Cardiac muscle cell (in vitro differentiated cells and primary cell): Measurements from ENCODE around the gene XRCC5. TPM values are rescaled to one million over a fixed set of nuclear protein-coding genes. Genes with fewer than 3 reads are reported as not detected.
"Not testable (repeated sequence)": the region's sequence is repeated elsewhere in the genome, so short reads cannot be mapped to it uniquely, and the experiment has no call there.

ENCODE experiments used
- DNase-seq, 2 donors: peaks; one replicate each; pipeline versions ENCODE4 v3.0.0 to v3.0.0-alpha.2; 2010 to 2017; ENCODE audit warnings: low read depth in 1 of 2, low spot score in 1 of 2
- H3K27ac ChIP-seq: fragments of 200-600 bp; sonication (generic); 2 replicates; pipeline ENCODE4 v1.5.1; 2016
- H3K27me3 ChIP-seq: fragments of 200-600 bp; sonication (generic); 2 replicates; pipeline ENCODE4 v1.6.0; 2016; ENCODE audit warnings: control low read depth
- H3K36me3 ChIP-seq: fragments of 200-600 bp; sonication (generic); 2 replicates; pipeline ENCODE4 v1.5.1; 2016; ENCODE audit warnings: control low read depth
- H3K4me1 ChIP-seq: fragments of 200-600 bp; sonication (generic); 2 replicates; pipeline ENCODE4 v1.8.1; 2017; ENCODE audit warnings: low read depth, mild to moderate bottlenecking, mixed run types
- H3K4me3 ChIP-seq: fragments of 200-600 bp; sonication (generic); 2 replicates; pipeline ENCODE4 v1.5.1; 2016; ENCODE audit warnings: mild to moderate bottlenecking
- H3K9me3 ChIP-seq: fragments of 200-600 bp; sonication (generic); 2 replicates; pipeline ENCODE4 v1.5.1; 2017; ENCODE audit warnings: low read depth, mild to moderate bottlenecking, control low read depth
- polyA plus RNA-seq: library from polyadenylated mRNA; unstranded; fragments of >200 nt; fragmentation: Nextera tagmentation; extraction: Ambion mirVana; gene quantifications from 2 replicates; pipeline ENCODE4 v1.2.1, GENCODE V29; 2016
- total RNA-seq: library from RNA; depleted of rRNA; stranded (reverse); fragments of >200 nt; gene quantifications from 2 replicates; pipeline ENCODE4 v1.2.3, GENCODE V29; 2016
- TF ChIP-seq, protein P1 (sequence below): IDR thresholded peaks from 2 replicates; pipeline ENCODE4 v1.5.1; 2012; ENCODE audit warnings: low read depth, mild to moderate bottlenecking, low read length

Gene XRCC5
- total and polyA plus RNA-seq, 2 experiments from 2014 or later, result 150 to 241 TPM

- H3K4me3 ChIP-seq, result no peak overlapping the region
- H3K4me1 ChIP-seq, result no peaks in the 10 kb centered on the region
- H3K27me3 ChIP-seq, result no peaks in the 10 kb centered on the region
- no peak for DNase-seq
- no peaks in the 10 kb centered on the region for H3K9me3 ChIP-seq
- H3K27ac ChIP-seq, result no peak overlapping the region
- TF ChIP-seq, protein P1, sequence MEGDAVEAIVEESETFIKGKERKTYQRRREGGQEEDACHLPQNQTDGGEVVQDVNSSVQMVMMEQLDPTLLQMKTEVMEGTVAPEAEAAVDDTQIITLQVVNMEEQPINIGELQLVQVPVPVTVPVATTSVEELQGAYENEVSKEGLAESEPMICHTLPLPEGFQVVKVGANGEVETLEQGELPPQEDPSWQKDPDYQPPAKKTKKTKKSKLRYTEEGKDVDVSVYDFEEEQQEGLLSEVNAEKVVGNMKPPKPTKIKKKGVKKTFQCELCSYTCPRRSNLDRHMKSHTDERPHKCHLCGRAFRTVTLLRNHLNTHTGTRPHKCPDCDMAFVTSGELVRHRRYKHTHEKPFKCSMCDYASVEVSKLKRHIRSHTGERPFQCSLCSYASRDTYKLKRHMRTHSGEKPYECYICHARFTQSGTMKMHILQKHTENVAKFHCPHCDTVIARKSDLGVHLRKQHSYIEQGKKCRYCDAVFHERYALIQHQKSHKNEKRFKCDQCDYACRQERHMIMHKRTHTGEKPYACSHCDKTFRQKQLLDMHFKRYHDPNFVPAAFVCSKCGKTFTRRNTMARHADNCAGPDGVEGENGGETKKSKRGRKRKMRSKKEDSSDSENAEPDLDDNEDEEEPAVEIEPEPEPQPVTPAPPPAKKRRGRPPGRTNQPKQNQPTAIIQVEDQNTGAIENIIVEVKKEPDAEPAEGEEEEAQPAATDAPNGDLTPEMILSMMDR, result no peak
- peaks cover 70% of the 10 kb centered on the region for H3K36me3 ChIP-seq
Observed at GRCh38 chr2:216131175-216131926, 22.2 kb downstream of the XRCC5 start.

GRCh38 chr2:216132585-216132984 lies 23.4 kb downstream of the XRCC5 start:
- no peak overlapping the region for H3K4me3 ChIP-seq
- H3K9me3 ChIP-seq, result no peaks in the 10 kb centered on the region
- peaks cover 72% of the 10 kb centered on the region for H3K36me3 ChIP-seq
- no peaks in the 10 kb centered on the region for H3K4me1 ChIP-seq
- no peak for DNase-seq
- TF ChIP-seq, protein P1, result no peak
- H3K27ac ChIP-seq, result no peak overlapping the region
- H3K27me3 ChIP-seq, result no peaks in the 10 kb centered on the region

DNA sequence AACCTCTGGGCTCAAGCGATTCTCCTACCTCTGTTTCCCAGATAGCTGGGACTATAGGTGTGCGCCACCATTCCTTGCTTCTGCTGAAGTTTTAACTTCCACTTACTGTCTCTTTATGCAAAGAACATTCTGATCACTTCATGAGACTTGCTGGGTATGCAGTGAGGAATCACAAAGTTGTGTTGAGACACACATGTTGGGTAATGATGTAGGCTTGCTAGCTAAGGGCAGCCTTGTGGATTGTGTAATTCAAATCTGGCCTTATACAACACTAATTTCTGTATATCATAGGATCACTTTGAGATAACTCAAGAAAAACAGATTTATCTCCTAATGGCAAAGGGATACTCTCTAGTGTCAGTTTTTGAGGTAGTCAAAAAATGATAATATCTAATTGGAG lies 24.2 kb downstream of the XRCC5 start:
- H3K9me3 ChIP-seq, result no peaks in the 10 kb centered on the region
- peak in 1 of 2 donors; percentile 49 for DNase-seq
- no peaks in the 10 kb centered on the region for H3K27me3 ChIP-seq
- peaks cover 72% of the 10 kb centered on the region for H3K36me3 ChIP-seq
- no peak overlapping the region for H3K4me3 ChIP-seq
- H3K27ac ChIP-seq, result no peak overlapping the region
- TF ChIP-seq, protein P1, result no peak
- no peaks in the 10 kb centered on the region for H3K4me1 ChIP-seq

DNA sequence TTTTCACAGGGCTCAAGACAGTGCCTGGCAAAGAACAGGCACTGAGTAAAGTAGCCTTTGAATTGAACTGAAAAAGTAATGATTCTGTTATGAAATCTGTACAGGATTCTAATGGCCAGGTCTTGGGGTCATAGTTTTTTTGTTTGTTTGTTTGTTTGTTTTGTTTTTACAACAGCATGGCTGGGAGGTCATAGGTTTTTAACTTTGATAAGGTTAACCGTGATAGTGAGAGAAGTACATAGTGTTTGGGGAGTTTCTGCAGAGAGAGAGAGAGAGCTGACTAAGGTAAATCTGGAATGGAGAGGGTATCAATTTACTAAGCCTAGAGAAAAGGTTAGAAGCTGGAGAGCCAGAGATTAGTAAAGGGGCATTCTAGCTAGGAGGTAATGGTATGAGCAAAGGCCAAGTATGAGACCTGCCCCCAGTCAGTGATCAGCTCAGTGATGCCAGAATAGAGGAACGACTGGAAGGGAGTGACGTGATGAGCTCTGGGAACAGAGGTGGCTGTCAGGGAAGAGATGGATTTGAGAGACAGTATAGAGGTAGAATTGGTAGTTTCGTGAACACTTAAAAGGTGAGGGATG lies 25.9 kb downstream of the XRCC5 start:
- Histone ChIP-seq H3K27me3 (no peaks in the 10 kb centered on the region), H3K27ac (peak overlapping the region; percentile 18)
- TF ChIP-seq, protein P1, result no peak

GRCh38 chr2:216139884-216140283 lies 30.7 kb downstream of the XRCC5 start:
- no peaks in the 10 kb centered on the region for H3K4me1 ChIP-seq
- H3K9me3 ChIP-seq, result no peaks in the 10 kb centered on the region
- peak in 1 of 2 donors; percentile 30 for DNase-seq

More for the DNA sequence above, 25.9 kb downstream of the XRCC5 start:
- no peak overlapping the region for H3K4me3 ChIP-seq
- no peaks in the 10 kb centered on the region for H3K4me1 ChIP-seq
- no peaks in the 10 kb centered on the region for H3K9me3 ChIP-seq
- H3K36me3 ChIP-seq, result peaks cover 78% of the 10 kb centered on the region
- DNase-seq, result no peak

DNA sequence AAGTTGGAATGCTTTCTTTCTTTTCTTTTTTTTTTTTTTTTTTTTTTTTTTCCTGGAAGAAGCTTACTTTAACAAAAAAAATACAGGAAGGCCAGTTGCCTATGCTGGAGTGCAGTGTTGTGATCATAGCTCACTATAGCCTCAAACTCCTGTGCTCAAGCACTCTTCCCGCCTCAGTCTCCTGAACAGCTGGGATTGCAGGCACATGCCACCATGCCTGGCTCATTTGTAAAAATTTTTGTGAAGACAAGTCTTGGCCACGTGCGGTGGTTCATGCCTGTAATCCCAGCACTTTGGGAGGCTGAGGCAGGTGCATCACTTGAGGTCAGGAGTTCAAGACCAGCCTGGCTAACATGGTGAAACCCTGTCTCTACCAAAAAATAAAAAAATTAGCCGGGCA lies 32.4 kb downstream of the XRCC5 start:
- peaks cover 72% of the 10 kb centered on the region for H3K36me3 ChIP-seq
- not testable (repeated sequence) for H3K27me3 ChIP-seq, DNase-seq, H3K27ac ChIP-seq, H3K9me3 ChIP-seq, H3K4me3 ChIP-seq, H3K4me1 ChIP-seq

More at GRCh38 chr2:216139884-216140283, 30.7 kb downstream of the XRCC5 start:
- Histone ChIP-seq H3K27me3 (no peaks in the 10 kb centered on the region), H3K36me3 (peaks cover 72% of the 10 kb centered on the region), H3K4me3 (no peak overlapping the region), H3K27ac (peak overlapping the region; percentile 8)
- TF ChIP-seq, protein P1, result no peak
